Hepatocyte (in vitro differentiated cells): ENCODE results near the gene NFIX. TPM values are rescaled to one million over a fixed set of nuclear protein-coding genes. Genes with fewer than 3 reads are reported as not detected.
A peak's percentile ranks its signal among the peaks of the same experiment; 100 is the strongest.

Experiments used
- DNase-seq: peaks from one replicate; pipeline ENCODE4 v3.0.0-alpha.2; 2016; ENCODE audit warnings: low spot score
- H2AFZ ChIP-seq: fragments of 200-600 bp; sonication (generic); 2 replicates; pipeline ENCODE4 v1.6.0; 2016; ENCODE audit warnings: antibody characterized with exemption, mild to moderate bottlenecking
- H3K27ac ChIP-seq: fragments of 200-600 bp; sonication (generic); 2 replicates; pipeline ENCODE4 v1.5.1; 2016; ENCODE audit warnings: mild to moderate bottlenecking
- H3K27me3 ChIP-seq: fragments of 200-600 bp; sonication (generic); 2 replicates; pipeline ENCODE4 v1.6.1; 2016
- H3K36me3 ChIP-seq: fragments of 200-600 bp; sonication (generic); replicated peaks from 2 replicates; pipeline ENCODE4 v1.5.1; 2016; ENCODE audit warnings: low read depth; ENCODE audit not compliant: insufficient read depth
- H3K4me1 ChIP-seq: fragments of 200-600 bp; sonication (generic); 2 replicates; pipeline ENCODE4 v1.5.1; 2016; ENCODE audit warnings: mild to moderate bottlenecking, moderate library complexity; ENCODE audit not compliant: insufficient read depth
- H3K4me2 ChIP-seq: fragments of 200-600 bp; sonication (generic); 2 replicates; pipeline ENCODE4 v1.6.0; 2016
- H3K4me3 ChIP-seq: fragments of 200-600 bp; sonication (generic); 2 replicates; pipeline ENCODE4 v1.5.1; 2016; ENCODE audit warnings: mild to moderate bottlenecking
- H3K79me2 ChIP-seq: fragments of 200-600 bp; sonication (generic); 2 replicates; pipeline ENCODE4 v1.6.0; 2017; ENCODE audit warnings: mild to moderate bottlenecking
- H3K9me2 ChIP-seq: fragments of 200-600 bp; sonication (generic); replicated peaks from 2 replicates; pipeline ENCODE4 v1.6.0; 2017; ENCODE audit warnings: mild to moderate bottlenecking; ENCODE audit not compliant: insufficient read depth
- H3K9me3 ChIP-seq: fragments of 200-600 bp; sonication (generic); 2 replicates; pipeline ENCODE4 v1.5.1; 2016; ENCODE audit warnings: low read depth, mild to moderate bottlenecking
- H4K20me1 ChIP-seq: fragments of 200-600 bp; sonication (generic); 2 replicates; pipeline ENCODE4 v1.6.0; 2016; ENCODE audit warnings: mild to moderate bottlenecking; ENCODE audit not compliant: insufficient read depth, poor library complexity, severe bottlenecking
- CTCF ChIP-seq: fragments of 200-600 bp; sonication (generic); IDR thresholded peaks from 2 replicates; pipeline ENCODE4 v1.5.1; 2016; ENCODE audit warnings: antibody characterized with exemption, mild to moderate bottlenecking; ENCODE audit not compliant: poor library complexity
- EZH2 ChIP-seq: fragments of 200-600 bp; sonication (generic); IDR thresholded peaks from 2 replicates; pipeline ENCODE4 v1.6.1; 2016; ENCODE audit warnings: antibody characterized with exemption, mild to moderate bottlenecking, borderline replicate concordance
- EZH2phosphoT487 ChIP-seq: fragments of 200-600 bp; sonication (generic); IDR thresholded peaks from one replicate; pipeline ENCODE4 v1.6.1; 2018; ENCODE audit warnings: antibody characterized with exemption, mild to moderate bottlenecking, low read depth, moderate library complexity; ENCODE audit not compliant: unreplicated experiment, severe bottlenecking
- WGBS: methylation state at CpG from one replicate; pipeline ENCODE4 v1.1.6; 2016; ENCODE audit warnings: low lambda C conversion rate; ENCODE audit errors: missing lambda C conversion rate; 5-methylcytosine and 5-hydroxymethylcytosine counted together
- polyA plus RNA-seq: library from polyadenylated mRNA; unstranded; fragments of >200 nt; fragmentation: Nextera tagmentation; extraction: Ambion mirVana; gene quantifications from 2 replicates; pipeline ENCODE4 v1.2.1, GENCODE V29; 2016
- total RNA-seq: library from RNA; depleted of rRNA; stranded (reverse); fragments of >200 nt; gene quantifications from 2 replicates; pipeline ENCODE4 v1.2.3, GENCODE V29; 2014

NFIX gene
- total and polyA plus RNA-seq, 2 experiments from 2014 or later: 10.2 to 12.8 TPM

DNA sequence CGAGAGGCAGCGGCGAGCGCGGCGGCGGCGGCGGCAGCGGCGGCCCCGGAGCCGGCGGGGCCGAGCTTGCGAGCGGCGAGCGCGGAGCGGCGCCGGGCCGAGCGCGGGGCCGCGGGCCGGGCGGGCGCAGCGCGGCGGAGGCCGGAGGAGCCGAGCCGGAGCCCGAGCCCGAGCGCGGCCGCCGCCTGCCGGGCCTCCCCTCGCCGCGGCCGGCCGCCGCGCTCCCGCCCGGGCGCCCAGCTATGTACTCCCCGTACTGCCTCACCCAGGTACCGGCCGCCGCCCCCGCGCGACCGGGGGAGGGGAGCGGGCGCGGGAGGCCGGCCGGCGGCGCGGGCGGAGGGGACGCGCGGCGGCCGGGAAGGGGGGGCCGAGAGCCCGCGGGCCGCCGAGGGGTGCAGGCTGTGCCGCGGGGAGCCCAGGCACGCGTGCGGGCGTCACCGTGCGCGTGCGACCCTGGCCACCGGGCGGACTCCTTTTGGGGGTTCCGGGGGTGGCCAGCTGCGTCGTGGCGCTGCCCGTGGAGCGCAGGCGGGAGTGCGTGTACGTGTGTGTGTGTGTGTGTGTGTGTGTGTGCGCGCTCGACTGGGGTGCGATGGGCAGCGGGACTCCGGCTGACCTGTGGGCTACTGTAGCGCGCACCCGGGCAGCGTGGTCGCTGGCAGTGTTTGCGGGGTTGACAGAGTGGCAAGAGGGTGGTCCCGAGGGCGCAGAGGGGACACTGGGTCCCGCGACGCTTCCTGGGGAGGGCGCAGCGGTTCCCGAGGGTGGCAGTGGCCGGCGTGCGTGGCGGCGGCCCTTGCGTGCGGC, 526 bp downstream of the NFIX start:
- H3K4me2 ChIP-seq: peak overlapping the region; percentile 83
- 3% methylated on average over 28 of the region's 129 CpGs for WGBS
- H3K36me3 ChIP-seq: no peaks in the 10 kb centered on the region
- H3K9me3 ChIP-seq: no peaks in the 10 kb centered on the region
- no peaks in the 10 kb centered on the region for H3K9me2 ChIP-seq
- H3K27ac ChIP-seq: peak overlapping the region; percentile 37
- H4K20me1 ChIP-seq: peaks cover 8% of the 10 kb centered on the region
- peaks cover 25% of the 10 kb centered on the region for H3K79me2 ChIP-seq
- H3K4me1 ChIP-seq: peaks cover 18% of the 10 kb centered on the region
- peaks cover 64% of the 10 kb centered on the region for H3K27me3 ChIP-seq
- TF ChIP-seq EZH2 (no peak), CTCF (no peak), EZH2phosphoT487 (no peak)
- H2AFZ ChIP-seq: no peak overlapping the region
- H3K4me3 ChIP-seq: peak overlapping the region; percentile 61
- DNase-seq: peak; percentile 37

GRCh38 chr19:12996406-12997094, 1.3 kb downstream of the NFIX start:
- Histone ChIP-seq H3K4me1 (peaks cover 18% of the 10 kb centered on the region), H3K27ac (peak overlapping the region; percentile 37), H3K36me3 (no peaks in the 10 kb centered on the region), H2AFZ (no peak overlapping the region), H3K9me3 (no peaks in the 10 kb centered on the region), H3K79me2 (peaks cover 26% of the 10 kb centered on the region), H3K9me2 (no peaks in the 10 kb centered on the region), H3K4me3 (peak overlapping the region; percentile 61), H4K20me1 (peaks cover 8% of the 10 kb centered on the region), H3K27me3 (peaks cover 64% of the 10 kb centered on the region), H3K4me2 (peak overlapping the region; percentile 83)
- TF ChIP-seq EZH2 (peak; percentile 71), CTCF (no peak)
- WGBS: 12% methylated on average over 37 of the region's 52 CpGs
- DNase-seq: no peak

DNA sequence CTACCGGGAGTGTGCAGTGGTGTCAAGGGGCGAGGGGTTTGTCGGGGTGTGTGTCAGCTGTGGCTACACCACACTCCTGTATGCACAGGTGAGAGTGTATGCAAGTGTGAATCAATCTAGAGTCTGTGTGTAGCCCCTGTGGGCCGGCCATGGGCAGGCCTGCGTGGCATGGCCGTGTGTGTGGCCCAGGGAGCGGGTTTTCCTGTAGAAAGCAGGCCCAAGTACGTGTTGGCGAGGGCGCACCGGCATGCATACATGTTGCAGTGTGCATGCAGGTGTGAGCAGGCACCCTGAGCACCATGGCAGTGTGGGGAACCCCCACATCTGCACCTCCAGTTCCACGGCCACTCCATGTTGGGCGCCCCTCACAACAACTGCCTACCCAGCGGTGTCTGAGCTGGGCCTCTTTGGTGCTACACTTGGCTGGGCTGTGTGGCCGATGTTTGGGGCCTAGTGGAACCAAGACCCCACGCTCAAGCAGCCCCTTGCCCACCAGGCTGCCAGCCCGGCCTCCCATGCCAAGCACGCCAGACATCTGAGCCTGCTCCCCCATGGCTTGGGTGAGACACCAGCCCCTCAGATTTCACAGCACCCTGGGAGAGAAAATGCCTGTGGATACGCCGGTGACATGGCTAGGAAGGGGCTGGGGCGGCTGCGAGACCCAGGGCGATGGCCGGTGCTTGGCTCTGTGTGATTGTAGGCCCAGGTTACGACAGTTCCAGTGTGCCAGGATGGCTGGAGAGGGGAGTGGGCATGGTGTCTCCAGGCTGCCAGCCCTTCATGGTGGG, 2.1 kb downstream of the NFIX start:
- H3K79me2 ChIP-seq: peaks cover 28% of the 10 kb centered on the region
- no peak for TF ChIP-seq EZH2phosphoT487
- no peak for TF ChIP-seq EZH2
- no peak for TF ChIP-seq CTCF
- H3K4me3 ChIP-seq: no peak overlapping the region
- H3K36me3 ChIP-seq: no peaks in the 10 kb centered on the region
- H3K4me1 ChIP-seq: peaks cover 20% of the 10 kb centered on the region
- no peaks in the 10 kb centered on the region for H3K9me2 ChIP-seq
- peak overlapping the region; percentile 24 for H3K27ac ChIP-seq
- peaks cover 61% of the 10 kb centered on the region for H3K27me3 ChIP-seq
- H2AFZ ChIP-seq: no peak overlapping the region
- no peak for DNase-seq
- peak overlapping the region; percentile 83 for H3K4me2 ChIP-seq
- no peaks in the 10 kb centered on the region for H3K9me3 ChIP-seq
- WGBS: 94% methylated on average over 25 of the region's 25 CpGs
- H4K20me1 ChIP-seq: peaks cover 8% of the 10 kb centered on the region
